Colonic mucosa (tissue), 4 donors: ENCODE results near the gene WDFY4. TPM values are rescaled to one million over a fixed set of nuclear protein-coding genes. Genes with fewer than 3 reads are reported as not detected.

Experiments
- DNase-seq: peaks from one replicate; pipeline ENCODE4 v3.0.0-alpha.2; 2020
- H3K27ac ChIP-seq: fragments of 200-600 bp; one replicate; pipeline ENCODE4 v1.8.0; 2021
- H3K27me3 ChIP-seq: fragments of 200-600 bp; one replicate; pipeline ENCODE4 v1.8.0; 2021
- H3K36me3 ChIP-seq: fragments of 200-600 bp; one replicate; pipeline ENCODE4 v1.8.0; 2021
- H3K4me1 ChIP-seq: fragments of 200-600 bp; one replicate; pipeline ENCODE4 v1.8.0; 2021; ENCODE audit warnings: mild to moderate bottlenecking
- H3K4me3 ChIP-seq: fragments of 200-600 bp; one replicate; pipeline ENCODE4 v1.8.0; 2021
- H3K9ac ChIP-seq, 2 donors: one replicate each; pipeline ENCODE4 v1.7.0; 2013; ENCODE audit warnings: control low read depth in 2 of 2, low read depth in 2 of 2, low read length in 2 of 2
- H3K9me3 ChIP-seq: fragments of 200-600 bp; one replicate; pipeline ENCODE4 v1.8.0; 2021
- intact Hi-C: fragments of 100-400 bp; cut with DNase I; formaldehyde crosslinking; loops from one replicate; pipeline ENCODE4 v1.14.1; 2022
- total RNA-seq, 2 donors: library from RNA; stranded (reverse); fragmentation: NEBNext Ultra II Directional in 1 of 2; extraction: Animal tissue kit (Norgen Biotek cat#: 25700) in 1 of 2; gene quantifications; one replicate each; pipeline ENCODE4 v1.2.1, GENCODE V29; 2021
- TF ChIP-seq, protein P1 (sequence below): fragments of 200-600 bp; IDR thresholded peaks from one replicate; pipeline ENCODE4 v1.8.0; 2022; ENCODE audit warnings: antibody characterized with exemption, mild to moderate bottlenecking
- donor health status: healthy.
- donor health status: DM: no; HTN: no; CAD: no.
- donor health status: DM: no; HTN: no; CAD: no.

The WDFY4 gene
- total RNA-seq, 2 donors from 2014 or later = 1.5 to 1.6 TPM

DNA sequence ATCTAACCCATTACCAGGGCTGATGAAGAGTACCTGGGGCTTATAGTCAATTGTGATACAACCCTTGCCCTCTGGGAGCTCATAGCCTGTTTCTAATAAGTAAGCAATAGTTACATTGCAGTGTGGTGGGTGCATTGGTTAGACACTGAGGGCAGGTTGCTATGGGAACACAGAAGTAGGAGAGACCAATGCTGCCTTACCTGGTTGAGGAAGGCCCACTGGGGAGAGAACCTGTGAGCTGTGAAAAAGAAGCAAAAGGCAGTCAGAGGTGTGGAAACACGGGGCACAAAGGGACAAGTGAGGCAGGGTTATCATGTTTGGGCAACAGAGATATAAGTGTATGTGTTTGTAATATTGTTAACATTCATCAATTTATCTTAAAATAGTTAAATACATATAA, 51.9 kb downstream of the WDFY4 start:
- no peaks in the 10 kb centered on the region for H3K9me3 ChIP-seq
- no peaks in the 10 kb centered on the region for H3K36me3 ChIP-seq
- TF ChIP-seq, protein P1, sequence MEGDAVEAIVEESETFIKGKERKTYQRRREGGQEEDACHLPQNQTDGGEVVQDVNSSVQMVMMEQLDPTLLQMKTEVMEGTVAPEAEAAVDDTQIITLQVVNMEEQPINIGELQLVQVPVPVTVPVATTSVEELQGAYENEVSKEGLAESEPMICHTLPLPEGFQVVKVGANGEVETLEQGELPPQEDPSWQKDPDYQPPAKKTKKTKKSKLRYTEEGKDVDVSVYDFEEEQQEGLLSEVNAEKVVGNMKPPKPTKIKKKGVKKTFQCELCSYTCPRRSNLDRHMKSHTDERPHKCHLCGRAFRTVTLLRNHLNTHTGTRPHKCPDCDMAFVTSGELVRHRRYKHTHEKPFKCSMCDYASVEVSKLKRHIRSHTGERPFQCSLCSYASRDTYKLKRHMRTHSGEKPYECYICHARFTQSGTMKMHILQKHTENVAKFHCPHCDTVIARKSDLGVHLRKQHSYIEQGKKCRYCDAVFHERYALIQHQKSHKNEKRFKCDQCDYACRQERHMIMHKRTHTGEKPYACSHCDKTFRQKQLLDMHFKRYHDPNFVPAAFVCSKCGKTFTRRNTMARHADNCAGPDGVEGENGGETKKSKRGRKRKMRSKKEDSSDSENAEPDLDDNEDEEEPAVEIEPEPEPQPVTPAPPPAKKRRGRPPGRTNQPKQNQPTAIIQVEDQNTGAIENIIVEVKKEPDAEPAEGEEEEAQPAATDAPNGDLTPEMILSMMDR = no peak
- H3K9ac ChIP-seq = no peak overlapping the region
- H3K4me1 ChIP-seq = no peaks in the 10 kb centered on the region
- H3K27me3 ChIP-seq = peaks cover 3% of the 10 kb centered on the region
- no peak for DNase-seq
- H3K27ac ChIP-seq = no peak overlapping the region
- intact Hi-C loops = no loop called here
- H3K4me3 ChIP-seq = no peak overlapping the region

DNA sequence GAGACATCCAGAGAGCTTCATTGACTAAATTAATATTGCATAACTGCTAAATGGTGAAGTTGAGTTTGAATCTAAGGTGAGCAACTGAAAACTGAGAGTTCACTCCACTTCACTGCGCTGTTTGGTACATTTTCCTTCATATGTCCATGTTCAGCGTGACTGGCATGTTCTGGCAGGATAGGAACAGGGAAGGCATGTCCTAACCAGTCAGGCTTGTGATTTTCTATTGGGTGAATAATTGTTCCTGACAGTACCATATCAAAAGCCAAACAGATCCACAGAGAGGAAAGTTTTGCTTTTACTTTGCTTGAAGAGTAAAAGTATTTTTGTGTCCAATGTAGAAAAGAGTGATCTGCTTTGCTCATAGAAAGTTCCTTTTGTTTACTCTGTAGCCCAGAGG, 53.2 kb downstream of the WDFY4 start:
- no peaks in the 10 kb centered on the region for H3K9me3 ChIP-seq
- no peak overlapping the region for H3K27ac ChIP-seq
- intact Hi-C loops = no loop called here
- no peaks in the 10 kb centered on the region for H3K4me1 ChIP-seq
- no peaks in the 10 kb centered on the region for H3K36me3 ChIP-seq
- peaks cover 3% of the 10 kb centered on the region for H3K27me3 ChIP-seq
- TF ChIP-seq, protein P1 = no peak
- DNase-seq = no peak
- H3K4me3 ChIP-seq = no peak overlapping the region
- no peak overlapping the region for H3K9ac ChIP-seq

GRCh38 chr10:48739170-48739569, 54.5 kb downstream of the WDFY4 start:
- intact Hi-C loops = no loop called here
- Histone ChIP-seq H3K36me3 (no peaks in the 10 kb centered on the region), H3K9ac (no peak overlapping the region), H3K27ac (no peak overlapping the region), H3K4me3 (no peak overlapping the region), H3K27me3 (peaks cover 3% of the 10 kb centered on the region), H3K9me3 (no peaks in the 10 kb centered on the region), H3K4me1 (no peaks in the 10 kb centered on the region)
- TF ChIP-seq, protein P1 = no peak
- no peak for DNase-seq

DNA sequence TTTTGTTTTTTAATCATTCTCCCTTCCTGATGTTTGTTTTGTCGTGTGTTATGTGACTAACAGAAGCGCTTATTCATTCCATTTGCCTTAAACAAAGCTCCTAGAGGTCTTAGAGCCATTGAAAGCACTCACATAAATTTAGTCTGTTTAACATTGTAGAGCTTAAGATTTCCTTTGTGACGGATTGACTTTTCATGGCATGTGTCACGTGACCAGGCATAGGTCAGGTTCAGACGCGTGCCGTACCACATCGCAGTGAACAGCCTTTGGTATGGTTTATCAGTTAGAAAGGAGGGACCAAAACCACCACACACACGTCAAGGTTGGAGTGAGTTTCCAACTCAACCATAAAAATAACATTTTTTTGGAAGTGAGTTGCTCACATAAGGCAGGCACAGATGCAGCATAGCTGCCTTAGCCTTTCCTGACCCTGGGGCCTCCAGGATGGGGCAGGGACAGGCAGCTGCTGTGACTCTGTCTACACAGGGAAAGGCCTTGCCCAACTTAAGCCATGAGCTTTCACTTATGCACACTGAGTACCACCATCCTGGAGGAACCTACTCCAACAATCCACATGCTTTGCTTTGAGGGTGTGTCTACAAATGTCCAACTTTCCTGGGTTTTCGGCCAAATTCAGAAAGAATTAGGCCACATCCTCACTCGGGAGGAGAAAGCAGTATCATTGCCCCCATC, 55.5 kb downstream of the WDFY4 start:
- TF ChIP-seq, protein P1 = no peak
- Histone ChIP-seq H3K36me3 (no peaks in the 10 kb centered on the region), H3K27ac (no peak overlapping the region), H3K9me3 (no peaks in the 10 kb centered on the region), H3K27me3 (peaks cover 3% of the 10 kb centered on the region), H3K4me3 (no peak overlapping the region), H3K9ac (no peak overlapping the region), H3K4me1 (no peaks in the 10 kb centered on the region)
- DNase-seq = no peak
- intact Hi-C loops = no loop called here

GRCh38 chr10:48740988-48741387, 56.3 kb downstream of the WDFY4 start:
- H3K36me3 ChIP-seq = no peaks in the 10 kb centered on the region
- DNase-seq = no peak
- H3K27me3 ChIP-seq = peaks cover 3% of the 10 kb centered on the region
- intact Hi-C loops = no loop called here
- H3K9me3 ChIP-seq = no peaks in the 10 kb centered on the region
- H3K27ac ChIP-seq = no peak overlapping the region
- H3K4me1 ChIP-seq = no peaks in the 10 kb centered on the region
- H3K4me3 ChIP-seq = no peak overlapping the region
- H3K9ac ChIP-seq = no peak overlapping the region
- TF ChIP-seq, protein P1 = no peak
